Left renal cortex interstitium (tissue), 4 donors: ENCODE measurements around the gene ATP5F1E. TPM values are rescaled to one million over a fixed set of nuclear protein-coding genes. Genes with fewer than 3 reads are reported as not detected.

ENCODE experiments used
- DNase-seq, 4 donors: peaks; one replicate each; pipeline ENCODE4 v3.0.0-alpha.2; 2013; ENCODE audit warnings: low read depth in 4 of 4, low spot score in 2 of 4, missing footprints in 1 of 4
- polyA plus RNA-seq, 4 donors: library from polyadenylated mRNA; unstranded; fragments of 120-200 nt; gene quantifications; one replicate each; pipeline ENCODE4 v1.2.1, GENCODE V29; 2013; ENCODE audit not compliant: insufficient read length in 4 of 4

ATP5F1E gene
- polyA plus RNA-seq, 4 donors, result 168 to 242 (median 196) TPM

- DNase-seq, result no peak
These were observed 55.9 kb downstream of the ATP5F1E start for GRCh38 chr20:58976061-58976730.

Other genes with a start within 250 kb of the ATP5F1E start
- gene GNAS-AS1, start 181.4 kb downstream of the ATP5F1E start, polyA plus RNA-seq, result 1 to 10 TPM in 3 of 4 donors, under 1 TPM in 1; 0.64 to 2.1 (median 1.3) TPM
- gene GNAS, start 179.6 kb downstream of the ATP5F1E start, polyA plus RNA-seq, result 1,000 to 10,000 TPM; 1,850 to 2,253 (median 2,031) TPM
- gene NELFCD, start 51.1 kb downstream of the ATP5F1E start, polyA plus RNA-seq, result 100 to 1,000 TPM; 108 to 159 (median 127) TPM
- gene CTSZ, start 25.1 kb downstream of the ATP5F1E start, polyA plus RNA-seq, result 10 to 100 TPM; 76.9 to 85.1 (median 80.6) TPM
- gene TUBB1, start 12.9 kb downstream of the ATP5F1E start, polyA plus RNA-seq, result 1 to 10 TPM; 1.7 to 3.2 (median 2.5) TPM
- 10 to 100 TPM; 65.4 to 74.0 (median 70.4) TPM for gene PRELID3B, start 10.5 kb upstream of the ATP5F1E start, polyA plus RNA-seq
- gene ZNF831, start 131.5 kb upstream of the ATP5F1E start, polyA plus RNA-seq, result under 1 TPM; 0.08 to 0.13 (median 0.10) TPM